Measurements from ENCODE around the gene CMTR1. TPM values are rescaled to one million over a fixed set of nuclear protein-coding genes. Genes with fewer than 3 reads are reported as not detected.

Gene CMTR1
- total RNA-seq, 2 donors from 2014 or later, result 15.8 to 23.4 TPM

DNA sequence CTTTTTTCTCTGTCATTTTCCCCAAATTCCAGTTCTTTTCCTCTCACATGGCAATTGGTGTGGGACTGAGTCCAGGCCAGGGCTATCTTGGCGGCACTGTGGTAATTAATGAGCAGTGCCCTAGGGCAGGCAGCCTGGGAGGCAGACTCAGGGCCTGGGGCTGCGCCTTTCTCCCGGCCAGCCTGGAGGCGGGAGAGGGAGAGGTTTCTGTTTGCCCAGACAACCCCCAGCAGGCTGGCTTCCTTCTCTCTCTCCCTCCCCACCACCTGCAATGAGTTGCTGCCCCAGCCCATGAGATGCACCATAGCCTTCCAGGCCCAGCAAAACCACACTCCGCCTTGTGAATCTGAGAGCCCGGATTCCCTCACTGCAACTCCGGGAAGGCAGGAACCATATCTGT, 81.8 kb downstream of the CMTR1 start:
- no peak for TF ChIP-seq POLR2A (IDR thresholded peaks at IDR 0.05)
- TF ChIP-seq, protein P1, sequence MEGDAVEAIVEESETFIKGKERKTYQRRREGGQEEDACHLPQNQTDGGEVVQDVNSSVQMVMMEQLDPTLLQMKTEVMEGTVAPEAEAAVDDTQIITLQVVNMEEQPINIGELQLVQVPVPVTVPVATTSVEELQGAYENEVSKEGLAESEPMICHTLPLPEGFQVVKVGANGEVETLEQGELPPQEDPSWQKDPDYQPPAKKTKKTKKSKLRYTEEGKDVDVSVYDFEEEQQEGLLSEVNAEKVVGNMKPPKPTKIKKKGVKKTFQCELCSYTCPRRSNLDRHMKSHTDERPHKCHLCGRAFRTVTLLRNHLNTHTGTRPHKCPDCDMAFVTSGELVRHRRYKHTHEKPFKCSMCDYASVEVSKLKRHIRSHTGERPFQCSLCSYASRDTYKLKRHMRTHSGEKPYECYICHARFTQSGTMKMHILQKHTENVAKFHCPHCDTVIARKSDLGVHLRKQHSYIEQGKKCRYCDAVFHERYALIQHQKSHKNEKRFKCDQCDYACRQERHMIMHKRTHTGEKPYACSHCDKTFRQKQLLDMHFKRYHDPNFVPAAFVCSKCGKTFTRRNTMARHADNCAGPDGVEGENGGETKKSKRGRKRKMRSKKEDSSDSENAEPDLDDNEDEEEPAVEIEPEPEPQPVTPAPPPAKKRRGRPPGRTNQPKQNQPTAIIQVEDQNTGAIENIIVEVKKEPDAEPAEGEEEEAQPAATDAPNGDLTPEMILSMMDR (IDR thresholded peaks at IDR 0.05), result no peak
- Histone ChIP-seq H3K27me3 (no peaks in the 10 kb centered on the region), H3K9me3 (no peaks in the 10 kb centered on the region), H3K4me1 (peaks cover 13% of the 10 kb centered on the region), H3K4me3 (no peak overlapping the region), H3K27ac (no peak overlapping the region), H3K36me3 (replicated peaks in 1 of 2; ENCODE audit: insufficient read depth in 1 of 2, low read depth in 2 of 2) (no peaks in the 10 kb centered on the region)
- DNase-seq, result peak in 2 of 4 donors; percentile 20
- 64 to 65% methylated on average over 7 of the region's 7 CpGs for WGBS, 2 donors
- intact Hi-C loops (cut with DNase I), result no loop called here
- ATAC-seq, result no peak

DNA sequence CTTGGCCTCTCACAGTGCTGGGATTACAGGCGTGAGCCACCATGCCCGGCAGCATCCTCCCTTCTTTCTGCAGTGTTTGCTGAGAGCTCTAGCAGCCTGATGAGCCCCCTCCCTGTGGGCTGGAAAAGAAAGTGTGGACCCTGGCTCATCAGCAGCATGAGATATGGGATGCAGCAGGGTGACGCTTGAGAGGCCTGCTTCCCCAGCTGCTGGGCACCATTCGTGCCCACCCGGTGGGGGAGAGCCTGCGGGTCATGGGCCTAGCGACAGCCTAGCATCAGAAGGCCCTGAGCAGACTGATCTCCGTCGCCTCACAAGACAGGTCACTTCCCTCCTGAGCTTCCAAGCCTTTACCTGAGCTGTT, 82.7 kb downstream of the CMTR1 start:
- TF ChIP-seq, protein P1 (IDR thresholded peaks at IDR 0.05), result no peak
- TF ChIP-seq POLR2A (IDR thresholded peaks at IDR 0.05), result no peak
- ATAC-seq, result peak; percentile 5
- Histone ChIP-seq H3K27me3 (no peaks in the 10 kb centered on the region), H3K27ac (peak overlapping the region in 1 of 4 donors; percentile 53), H3K4me1 (peaks cover 13% of the 10 kb centered on the region), H3K36me3 (replicated peaks in 1 of 2; ENCODE audit: insufficient read depth in 1 of 2, low read depth in 2 of 2) (no peaks in the 10 kb centered on the region), H3K4me3 (no peak overlapping the region), H3K9me3 (no peaks in the 10 kb centered on the region)
- WGBS, 2 donors, result 71 to 100% methylated on average over 2 to 9 of the region's 9 CpGs
- no peak for DNase-seq
- intact Hi-C loops (cut with DNase I), result no loop called here

DNA sequence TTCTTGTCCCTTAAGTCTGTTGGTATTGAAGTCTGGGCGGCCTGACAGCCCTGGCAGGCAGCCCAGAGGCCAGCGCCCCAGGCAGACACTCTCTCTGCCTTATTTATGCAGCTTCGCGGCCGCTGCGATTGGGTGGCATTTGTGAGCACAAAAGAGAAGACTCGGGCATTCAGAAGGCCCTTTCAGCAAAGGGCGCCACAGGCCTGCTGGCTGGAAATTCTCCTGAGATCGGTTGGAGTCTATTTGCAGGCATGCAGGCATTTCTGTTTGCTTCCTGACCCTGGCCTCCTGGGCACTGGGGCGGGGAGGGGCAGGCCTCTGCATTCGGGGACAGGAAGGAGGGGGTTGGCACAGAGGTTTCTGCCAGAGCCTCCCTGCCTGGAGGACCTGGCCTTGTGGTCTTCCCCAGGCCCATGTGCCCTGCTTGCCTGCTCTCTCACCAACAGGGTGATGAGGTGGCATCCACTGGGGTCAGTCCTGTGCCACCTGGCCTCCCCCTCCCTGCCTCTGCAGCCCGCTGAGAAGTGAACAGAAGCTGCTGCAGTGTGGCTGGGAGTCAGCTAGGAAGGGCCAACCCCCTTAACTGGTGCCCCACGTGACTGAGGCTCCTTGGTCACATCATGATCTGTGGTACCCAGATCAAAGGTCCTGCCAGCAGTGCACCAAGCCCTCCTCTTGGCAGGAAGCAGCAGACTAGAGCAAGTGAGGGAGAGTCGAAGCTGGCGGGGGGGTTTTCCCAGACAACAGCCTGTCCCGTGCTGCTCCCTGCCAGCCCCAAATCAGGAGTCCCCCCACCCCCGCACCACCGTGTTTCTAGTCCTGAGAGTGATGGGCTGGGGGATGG, 83.3 kb downstream of the CMTR1 start:
- H3K36me3 ChIP-seq (replicated peaks in 1 of 2; ENCODE audit: insufficient read depth in 1 of 2, low read depth in 2 of 2), result no peaks in the 10 kb centered on the region
- H3K27ac ChIP-seq, result peak overlapping the region in 1 of 4 donors; percentile 53
- intact Hi-C loops (cut with DNase I), result no loop called here
- WGBS, 2 donors, result 18 to 20% methylated on average over 12 to 18 of the region's 18 CpGs
- H3K4me3 ChIP-seq, result no peak overlapping the region
- no peaks in the 10 kb centered on the region for H3K27me3 ChIP-seq
- peaks cover 13% of the 10 kb centered on the region for H3K4me1 ChIP-seq
- DNase-seq, result peak; percentile 36 to 67 (median 52)
- ATAC-seq, result peak; percentile 52
- no peak for TF ChIP-seq POLR2A (IDR thresholded peaks at IDR 0.05)
- TF ChIP-seq, protein P1 (IDR thresholded peaks at IDR 0.05), result no peak
- H3K9me3 ChIP-seq, result no peaks in the 10 kb centered on the region

DNA sequence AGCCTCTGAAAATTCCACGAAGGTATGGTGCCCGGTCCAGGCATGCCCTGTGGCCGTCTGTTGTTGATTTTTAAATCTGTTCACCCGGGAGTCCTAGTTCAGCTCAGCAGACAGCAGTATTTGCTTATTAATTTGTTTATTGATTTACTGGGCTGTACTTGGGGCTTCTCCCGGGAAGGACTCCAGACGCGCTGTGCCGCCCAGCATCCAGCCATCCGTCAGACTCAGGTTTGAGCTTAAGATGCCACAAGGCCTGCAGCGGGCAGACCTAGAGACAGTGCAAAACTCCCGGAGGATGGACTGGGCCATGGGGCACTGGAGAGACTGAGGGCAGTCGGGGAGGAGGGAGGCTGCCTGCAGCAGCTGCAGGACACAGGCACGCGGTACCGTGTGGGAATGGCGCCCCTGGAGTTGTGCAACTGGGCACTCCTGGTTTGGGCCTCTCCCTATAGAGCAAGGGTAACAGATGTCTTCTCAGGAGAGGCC, 83.9 kb downstream of the CMTR1 start:
- no peak for TF ChIP-seq POLR2A (IDR thresholded peaks at IDR 0.05)
- TF ChIP-seq, protein P1 (IDR thresholded peaks at IDR 0.05), result no peak
- no peaks in the 10 kb centered on the region for H3K9me3 ChIP-seq
- ATAC-seq, result no peak
- peaks cover 13% of the 10 kb centered on the region for H3K4me1 ChIP-seq
- no peak overlapping the region for H3K4me3 ChIP-seq
- WGBS, 2 donors, result 33 to 40% methylated on average over 2 to 16 of the region's 16 CpGs
- H3K27ac ChIP-seq, result no peak overlapping the region
- intact Hi-C loops (cut with DNase I), result no loop called here
- H3K27me3 ChIP-seq, result no peaks in the 10 kb centered on the region
- DNase-seq, result no peak
- no peaks in the 10 kb centered on the region for H3K36me3 ChIP-seq (replicated peaks in 1 of 2; ENCODE audit: insufficient read depth in 1 of 2, low read depth in 2 of 2)

Data from body of pancreas (tissue), 4 donors.